ENCODE measurements around the gene FGD1.

The FGD1 gene

GRCh38 chrX:54470054-54470760 is 25.8 kb downstream of the FGD1 start:
- DNase-seq = no peak

- peak; percentile 27 to 56 for DNase-seq
Measured at GRCh38 chrX:54452920-54453319, 43.1 kb downstream of the FGD1 start.

GRCh38 chrX:54449929-54450328 is 46.1 kb downstream of the FGD1 start:
- no peak for DNase-seq

- peak; percentile 17 to 22 for DNase-seq
Measured at GRCh38 chrX:54447461-54447860, 48.6 kb downstream of the FGD1 start.

GRCh38 chrX:54446084-54446483 is 50.0 kb downstream of the FGD1 start:
- DNase-seq = no peak

- no peak for DNase-seq
Measured at GRCh38 chrX:54444752-54445151, 51.3 kb downstream of the FGD1 start.

GRCh38 chrX:54442790-54443189 is 53.2 kb downstream of the FGD1 start:
- DNase-seq = no peak

GRCh38 chrX:54439960-54440871 is 55.8 kb downstream of the FGD1 start, which contains the start of gene TSR2:
TSS of gene TSR2 (plus strand) at chrX:54440404. CDS start at chrX:54440422, 18 bp downstream.
- DNase-seq = peak; percentile 80

- DNase-seq = no peak
Measured at GRCh38 chrX:54435121-54435520, 60.9 kb downstream of the FGD1 start.

- DNase-seq = no peak
Measured at GRCh38 chrX:54430519-54430918, 65.5 kb downstream of the FGD1 start.

GRCh38 chrX:54427837-54428424 is 68.1 kb downstream of the FGD1 start:
- DNase-seq = no peak

- peak; percentile 33 to 54 for DNase-seq
Measured at GRCh38 chrX:54423161-54423888, 72.7 kb downstream of the FGD1 start.

GRCh38 chrX:54422168-54422567 is 73.9 kb downstream of the FGD1 start:
- no peak for DNase-seq

- no peak for DNase-seq
Measured at GRCh38 chrX:54419559-54420302, 76.3 kb downstream of the FGD1 start.

GRCh38 chrX:54416965-54417364 is 79.1 kb downstream of the FGD1 start:
- no peak for DNase-seq

- peak; percentile 5 to 13 for DNase-seq
Measured at GRCh38 chrX:54415534-54416350, 80.3 kb downstream of the FGD1 start.

- DNase-seq = peak; percentile 13 to 19
Measured at GRCh38 chrX:54413753-54414152, 82.3 kb downstream of the FGD1 start.

- DNase-seq = no peak
Measured at GRCh38 chrX:54411732-54412131, 84.3 kb downstream of the FGD1 start.

- no peak for DNase-seq
Measured at GRCh38 chrX:54407266-54407665, 88.8 kb downstream of the FGD1 start.

- DNase-seq = no peak
Measured at GRCh38 chrX:54397113-54397512, 98.9 kb downstream of the FGD1 start.
